ENCODE data around the gene FTO.

The FTO gene

DNA sequence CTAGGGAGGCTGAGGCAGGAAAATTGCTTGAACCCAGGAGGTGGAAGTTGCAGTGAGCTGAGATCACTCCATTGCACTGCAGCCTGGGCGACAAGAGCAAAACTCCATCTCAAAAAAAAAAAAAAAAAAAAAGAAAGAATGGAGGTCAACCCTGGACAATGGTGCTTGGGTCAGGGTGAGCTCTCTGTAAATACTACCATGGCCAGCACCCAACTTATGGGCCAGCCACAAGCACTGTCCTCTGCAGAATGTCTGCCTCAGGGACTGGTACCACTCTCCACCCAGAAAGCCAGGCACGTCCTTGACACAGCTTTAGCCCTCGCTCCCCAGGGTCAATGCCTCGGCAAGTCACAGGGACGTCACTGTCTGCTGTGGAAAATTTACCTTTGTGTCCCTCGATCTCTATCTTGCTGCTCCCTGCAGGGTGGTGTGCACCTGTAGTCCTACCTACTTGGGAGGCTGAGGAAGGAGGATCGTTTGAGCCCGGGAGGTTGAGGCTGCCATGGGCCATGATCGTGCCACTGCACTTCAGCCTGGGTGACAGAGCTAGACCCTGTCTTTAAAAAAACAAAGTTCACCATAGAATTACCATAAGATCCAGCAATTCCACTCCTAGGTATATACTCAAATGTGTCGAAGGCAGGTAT is 459.4 kb downstream of the FTO start:
- TF ChIP-seq, protein P1, sequence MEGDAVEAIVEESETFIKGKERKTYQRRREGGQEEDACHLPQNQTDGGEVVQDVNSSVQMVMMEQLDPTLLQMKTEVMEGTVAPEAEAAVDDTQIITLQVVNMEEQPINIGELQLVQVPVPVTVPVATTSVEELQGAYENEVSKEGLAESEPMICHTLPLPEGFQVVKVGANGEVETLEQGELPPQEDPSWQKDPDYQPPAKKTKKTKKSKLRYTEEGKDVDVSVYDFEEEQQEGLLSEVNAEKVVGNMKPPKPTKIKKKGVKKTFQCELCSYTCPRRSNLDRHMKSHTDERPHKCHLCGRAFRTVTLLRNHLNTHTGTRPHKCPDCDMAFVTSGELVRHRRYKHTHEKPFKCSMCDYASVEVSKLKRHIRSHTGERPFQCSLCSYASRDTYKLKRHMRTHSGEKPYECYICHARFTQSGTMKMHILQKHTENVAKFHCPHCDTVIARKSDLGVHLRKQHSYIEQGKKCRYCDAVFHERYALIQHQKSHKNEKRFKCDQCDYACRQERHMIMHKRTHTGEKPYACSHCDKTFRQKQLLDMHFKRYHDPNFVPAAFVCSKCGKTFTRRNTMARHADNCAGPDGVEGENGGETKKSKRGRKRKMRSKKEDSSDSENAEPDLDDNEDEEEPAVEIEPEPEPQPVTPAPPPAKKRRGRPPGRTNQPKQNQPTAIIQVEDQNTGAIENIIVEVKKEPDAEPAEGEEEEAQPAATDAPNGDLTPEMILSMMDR (conservative IDR thresholded peaks at IDR 0.05; ENCODE audit: low read depth, low read length), result no peak
- Histone ChIP-seq H3K79me2 (ENCODE audit: insufficient read depth, low read depth) (no peaks in the 10 kb centered on the region), H3K4me1 (ENCODE audit: low read depth, poor library complexity, severe bottlenecking) (no peaks in the 10 kb centered on the region), H3K27ac (no peak overlapping the region), H3K27me3 (ENCODE audit: insufficient read depth, low read depth) (no peaks in the 10 kb centered on the region), H3K4me2 (no peak overlapping the region), H2AFZ (ENCODE audit: low read depth) (no peak overlapping the region), H3K4me3 (IDR thresholded peaks at IDR 0.05; ENCODE audit: insufficient read depth, low read depth, low read length) (no peak overlapping the region), H4K20me1 (ENCODE audit: insufficient read depth) (no peaks in the 10 kb centered on the region), H3K36me3 (ENCODE audit: insufficient read depth) (no peaks in the 10 kb centered on the region), H3K9ac (no peak overlapping the region)

DNA sequence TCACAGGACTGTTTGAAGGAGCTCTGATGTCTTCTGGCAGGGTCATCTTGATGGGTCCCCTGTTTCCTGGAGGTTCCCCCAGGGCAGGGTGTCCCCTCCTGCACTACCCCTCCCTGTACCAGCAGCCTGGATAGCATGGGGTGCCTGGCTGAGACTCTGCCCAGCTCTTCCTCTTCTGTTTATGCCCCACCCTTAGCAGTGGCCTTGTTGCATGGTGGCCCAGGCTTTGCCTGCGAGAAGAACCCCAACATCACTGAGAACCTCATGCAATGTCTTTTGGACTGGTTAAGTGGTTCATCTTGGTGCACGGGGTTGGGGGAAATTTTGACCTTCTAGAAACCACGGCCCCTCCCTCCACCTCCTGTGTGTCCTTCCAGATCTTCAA is 460.8 kb downstream of the FTO start:
- Histone ChIP-seq H3K36me3 (ENCODE audit: insufficient read depth) (no peaks in the 10 kb centered on the region), H3K27ac (no peak overlapping the region), H2AFZ (ENCODE audit: low read depth) (no peak overlapping the region), H3K27me3 (ENCODE audit: insufficient read depth, low read depth) (no peaks in the 10 kb centered on the region), H3K4me1 (ENCODE audit: low read depth, poor library complexity, severe bottlenecking) (no peaks in the 10 kb centered on the region), H3K9ac (no peak overlapping the region), H3K79me2 (ENCODE audit: insufficient read depth, low read depth) (no peaks in the 10 kb centered on the region), H3K4me3 (IDR thresholded peaks at IDR 0.05; ENCODE audit: insufficient read depth, low read depth, low read length) (no peak overlapping the region), H3K4me2 (no peak overlapping the region), H4K20me1 (ENCODE audit: insufficient read depth) (no peaks in the 10 kb centered on the region)
- TF ChIP-seq, protein P1 (conservative IDR thresholded peaks at IDR 0.05; ENCODE audit: low read depth, low read length), result no peak

DNA sequence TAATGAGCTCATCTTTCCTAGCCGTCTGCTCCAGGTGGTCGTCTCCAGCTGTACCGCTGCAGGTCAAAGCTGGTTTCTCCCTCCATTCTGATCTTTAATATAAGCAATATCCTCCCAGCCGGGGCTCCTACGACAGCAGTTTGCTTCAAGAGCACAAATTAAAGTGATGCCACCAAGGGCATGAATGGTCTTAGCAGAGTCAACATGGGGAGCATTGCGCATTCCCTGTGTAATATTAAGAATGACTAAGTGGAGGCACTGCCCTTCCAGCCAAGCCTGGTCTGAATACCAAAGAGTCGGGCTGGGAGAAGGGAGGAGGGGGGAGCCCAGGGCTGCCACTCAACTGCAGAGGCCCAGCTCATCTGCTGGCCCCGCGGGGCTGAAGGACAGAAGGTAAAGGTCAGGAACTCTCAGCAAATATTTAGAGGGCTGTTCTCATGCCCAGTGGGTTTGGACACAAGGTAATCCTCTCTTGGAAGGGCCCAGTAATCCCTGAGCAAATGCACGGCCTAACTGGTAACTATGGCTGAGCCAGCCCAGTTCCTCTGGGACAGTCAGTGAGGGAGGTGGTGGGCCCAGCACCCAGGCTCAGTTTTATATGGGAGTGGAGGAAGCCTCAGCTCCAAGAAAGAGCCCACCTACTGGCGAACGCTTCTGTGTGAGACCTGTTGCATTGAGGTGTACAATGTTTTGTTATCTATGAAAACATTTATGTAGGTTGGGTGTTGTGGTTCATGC is 461.4 kb downstream of the FTO start:
- Histone ChIP-seq H3K27me3 (ENCODE audit: insufficient read depth, low read depth) (no peaks in the 10 kb centered on the region), H3K4me1 (ENCODE audit: low read depth, poor library complexity, severe bottlenecking) (no peaks in the 10 kb centered on the region), H3K36me3 (ENCODE audit: insufficient read depth) (no peaks in the 10 kb centered on the region), H4K20me1 (ENCODE audit: insufficient read depth) (no peaks in the 10 kb centered on the region), H3K4me3 (IDR thresholded peaks at IDR 0.05; ENCODE audit: insufficient read depth, low read depth, low read length) (no peak overlapping the region), H3K27ac (no peak overlapping the region), H3K4me2 (no peak overlapping the region), H3K9ac (no peak overlapping the region), H3K79me2 (ENCODE audit: insufficient read depth, low read depth) (no peaks in the 10 kb centered on the region), H2AFZ (ENCODE audit: low read depth) (no peak overlapping the region)
- TF ChIP-seq, protein P1 (conservative IDR thresholded peaks at IDR 0.05; ENCODE audit: low read depth, low read length), result no peak

DNA sequence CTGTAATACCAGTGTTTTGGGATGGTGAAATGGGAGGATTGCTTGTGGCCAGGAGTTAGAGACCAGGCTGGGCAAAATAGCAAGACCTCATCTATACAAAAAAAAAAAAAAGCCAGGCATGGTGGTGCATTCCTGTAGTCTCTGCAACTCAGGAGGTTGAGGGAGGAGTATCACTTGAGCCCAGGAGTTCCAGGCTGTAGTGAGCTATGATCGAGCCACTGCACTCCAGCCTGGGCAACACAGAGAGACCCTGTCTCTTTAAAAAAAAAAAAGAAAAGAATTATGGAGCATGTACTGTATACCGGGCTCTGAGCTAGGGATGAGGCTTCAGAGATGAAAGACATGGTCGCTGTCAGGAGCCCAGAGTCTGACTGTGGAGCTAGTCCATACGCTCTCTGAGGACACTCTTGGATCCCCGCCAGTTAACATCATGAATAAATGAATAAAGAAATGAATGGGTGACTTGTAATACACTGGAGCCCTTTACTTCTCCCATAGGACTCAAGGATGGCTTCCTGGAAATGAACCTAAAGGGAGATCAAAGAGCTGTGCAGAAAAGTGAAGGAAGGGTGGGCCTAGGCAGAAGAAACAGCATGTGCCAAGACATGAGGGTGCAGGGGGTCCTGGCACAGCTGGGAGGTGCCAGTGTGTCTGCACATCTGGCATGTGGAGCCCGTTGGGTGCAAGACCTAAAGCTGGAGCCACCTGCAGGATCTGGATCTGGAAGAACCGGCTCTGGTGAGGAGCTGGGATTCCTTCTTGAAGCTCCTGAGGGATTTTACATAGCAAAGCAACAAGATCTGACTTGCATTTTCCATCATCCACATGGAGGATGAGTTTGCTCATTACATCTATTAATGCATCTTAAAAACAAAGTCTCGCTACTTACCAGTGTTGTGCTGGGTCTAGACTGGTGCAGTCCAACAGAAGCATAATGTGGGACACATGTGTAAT is 462.2 kb downstream of the FTO start:
- Histone ChIP-seq H3K4me3 (IDR thresholded peaks at IDR 0.05; ENCODE audit: insufficient read depth, low read depth, low read length) (no peak overlapping the region), H3K4me2 (no peak overlapping the region), H3K27me3 (ENCODE audit: insufficient read depth, low read depth) (no peaks in the 10 kb centered on the region), H4K20me1 (ENCODE audit: insufficient read depth) (no peaks in the 10 kb centered on the region), H3K9ac (no peak overlapping the region), H3K36me3 (ENCODE audit: insufficient read depth) (no peaks in the 10 kb centered on the region), H3K79me2 (ENCODE audit: insufficient read depth, low read depth) (no peaks in the 10 kb centered on the region), H3K4me1 (ENCODE audit: low read depth, poor library complexity, severe bottlenecking) (no peaks in the 10 kb centered on the region), H2AFZ (ENCODE audit: low read depth) (no peak overlapping the region), H3K27ac (no peak overlapping the region)
- TF ChIP-seq, protein P1 (conservative IDR thresholded peaks at IDR 0.05; ENCODE audit: low read depth, low read length), result no peak
